Neuronal stem cell (in vitro differentiated cells): ENCODE measurements around the gene TMED10.

Source experiments
- DNase-seq: peaks from one replicate; pipeline ENCODE4 v3.0.0-alpha.2; 2013; ENCODE audit warnings: low spot score
- H2AFZ ChIP-seq: one replicate; pipeline ENCODE4 v1.6.1; 2013; ENCODE audit warnings: mild to moderate bottlenecking, low read length, inconsistent platforms
- H2AK5ac ChIP-seq: 2 replicates; pipeline ENCODE4 v1.6.1; 2013; ENCODE audit warnings: low read depth, mild to moderate bottlenecking, inconsistent platforms, low read length, moderate library complexity, mixed read lengths
- H2BK120ac ChIP-seq: 2 replicates; pipeline ENCODE4 v1.6.1; 2013; ENCODE audit warnings: low read depth, mild to moderate bottlenecking, inconsistent platforms, low read length, moderate library complexity, mixed read lengths
- H2BK12ac ChIP-seq: one replicate; pipeline ENCODE4 v1.6.1; 2013; ENCODE audit warnings: low read length, inconsistent platforms
- H2BK15ac ChIP-seq: 2 replicates; pipeline ENCODE4 v1.6.1; 2013; ENCODE audit warnings: mild to moderate bottlenecking, low read length, inconsistent platforms, mixed read lengths
- H2BK5ac ChIP-seq: one replicate; pipeline ENCODE4 v1.6.1; 2013; ENCODE audit warnings: inconsistent platforms, mild to moderate bottlenecking, low read length, moderate library complexity
- H3K14ac ChIP-seq: one replicate; pipeline ENCODE4 v1.6.1; 2013; ENCODE audit warnings: low read length, inconsistent platforms
- H3K18ac ChIP-seq: 2 replicates; pipeline ENCODE4 v1.6.1; 2013; ENCODE audit warnings: low read length, inconsistent platforms
- H3K23ac ChIP-seq: 2 replicates; pipeline ENCODE4 v1.6.1; 2013; ENCODE audit warnings: low read depth, mild to moderate bottlenecking, mixed read lengths, low read length, inconsistent platforms; ENCODE audit not compliant: poor library complexity
- H3K27ac ChIP-seq: replicated peaks from 3 replicates; pipeline ENCODE4 v1.5.1; 2013; ENCODE audit warnings: low read length, inconsistent platforms
- H3K27me3 ChIP-seq, 3 experiments: 2 replicates each; pipeline ENCODE4 v1.6.1; 2013; ENCODE audit warnings: low read length in 3 of 3, mild to moderate bottlenecking in 2 of 3, inconsistent platforms in 1 of 3, low read depth in 1 of 3, mixed read lengths in 1 of 3, moderate library complexity in 1 of 3; ENCODE audit not compliant: control insufficient read depth in 3 of 3, insufficient read depth in 3 of 3
- H3K36me3 ChIP-seq, 2 donors: replicated peaks in 1 of 2; 2 replicates each; pipeline ENCODE4 v1.6.1; 2013; ENCODE audit warnings: low read length in 2 of 2; ENCODE audit not compliant: control insufficient read depth in 2 of 2, insufficient read depth in 2 of 2
- H3K4ac ChIP-seq: 2 replicates; pipeline ENCODE4 v1.6.1; 2013; ENCODE audit warnings: inconsistent platforms, mild to moderate bottlenecking, low read length, moderate library complexity
- H3K4me1 ChIP-seq, 2 donors: 1 replicate in 1 of 2; 2 replicates in 1 of 2; pipeline ENCODE4 v1.6.1; 2013; ENCODE audit warnings: low read length in 2 of 2, low read depth in 1 of 2; ENCODE audit not compliant: control insufficient read depth in 2 of 2, insufficient read depth in 1 of 2
- H3K4me2 ChIP-seq: one replicate; pipeline ENCODE4 v1.6.1; 2013; ENCODE audit warnings: mild to moderate bottlenecking, low read length, inconsistent platforms; ENCODE audit not compliant: insufficient read depth, poor library complexity, severe bottlenecking
- H3K4me3 ChIP-seq, 2 donors: 2 replicates each; pipeline ENCODE4 v1.5.1; 2013; ENCODE audit warnings: low read length in 2 of 2, mild to moderate bottlenecking in 2 of 2, inconsistent platforms in 1 of 2, moderate library complexity in 1 of 2
- H3K79me1 ChIP-seq: one replicate; pipeline ENCODE4 v1.6.1; 2013; ENCODE audit warnings: low read depth, mild to moderate bottlenecking, inconsistent platforms, low read length, moderate library complexity
- H3K9ac ChIP-seq: one replicate; pipeline ENCODE4 v1.6.1; 2013; ENCODE audit warnings: mild to moderate bottlenecking, low read depth, low read length, inconsistent platforms; ENCODE audit not compliant: poor library complexity
- H3K9me3 ChIP-seq, 2 donors: replicated peaks in 1 of 2; 2 replicates each; pipeline versions ENCODE3 to v1.6.1; 2013; ENCODE audit warnings: low read length in 2 of 2, mild to moderate bottlenecking in 2 of 2, inconsistent platforms in 1 of 2, low read depth in 1 of 2, mixed read lengths in 1 of 2, moderate library complexity in 1 of 2; ENCODE audit not compliant: control insufficient read depth in 2 of 2, insufficient read depth in 1 of 2
- H4K8ac ChIP-seq: one replicate; pipeline ENCODE4 v1.6.1; 2013; ENCODE audit warnings: low read depth, mild to moderate bottlenecking, inconsistent platforms, low read length, moderate library complexity
- H4K91ac ChIP-seq: one replicate; pipeline ENCODE4 v1.6.1; 2013; ENCODE audit warnings: low read length, low read depth, mild to moderate bottlenecking, inconsistent platforms; ENCODE audit not compliant: poor library complexity
- WGBS, 2 donors: extraction: QIAGEN DNeasy Blood & Tissue Kit; methylation state at CpG; one replicate each; pipeline ENCODE4 v1.1.7; 2013; ENCODE audit warnings: missing lambda C conversion rate in 2 of 2, mixed read lengths in 1 of 2; ENCODE audit not compliant: insufficient read length in 2 of 2, insufficient replicate concordance in 1 of 2; ENCODE audit errors: extremely low coverage in 2 of 2; 5-methylcytosine and 5-hydroxymethylcytosine counted together

TMED10 gene

GRCh38 chr14:75125617-75126016 lies 50.8 kb downstream of the TMED10 start:
- Histone ChIP-seq H3K4me3 (peak overlapping the region in 1 of 2 donors; percentile 90), H3K18ac (no peak overlapping the region), H3K4me2 (peak overlapping the region; percentile 40), H3K36me3 (peaks cover 1 to 9% of the 10 kb centered on the region in 2 donors), H3K4ac (no peak overlapping the region), H3K9ac (no peak overlapping the region), H3K14ac (no peak overlapping the region), H3K4me1 (peaks cover 0 to 10% of the 10 kb centered on the region in 2 donors), H3K9me3 (no peaks in the 10 kb centered on the region), H2BK120ac (no peak overlapping the region), H2BK15ac (no peak overlapping the region), H4K91ac (no peak overlapping the region), H2BK5ac (no peak overlapping the region), H3K79me1 (peaks cover 2% of the 10 kb centered on the region), H3K27me3 (no peaks in the 10 kb centered on the region), H3K27ac (no peak overlapping the region), H3K23ac (no peak overlapping the region), H4K8ac (no peak overlapping the region), H2BK12ac (no peak overlapping the region), H2AK5ac (no peak overlapping the region), H2AFZ (no peak overlapping the region)
- no CpG with 5 or more reads among the region's 5 CpGs for WGBS, 2 donors
- DNase-seq = no peak

GRCh38 chr14:75123991-75124390 lies 52.4 kb downstream of the TMED10 start:
- Histone ChIP-seq H3K27me3 (no peaks in the 10 kb centered on the region), H2AFZ (peak overlapping the region; percentile 36), H3K27ac (no peak overlapping the region), H3K4me2 (no peak overlapping the region), H2AK5ac (no peak overlapping the region), H3K14ac (no peak overlapping the region), H2BK5ac (no peak overlapping the region), H2BK15ac (no peak overlapping the region), H2BK120ac (no peak overlapping the region), H3K23ac (no peak overlapping the region), H2BK12ac (no peak overlapping the region), H3K4ac (no peak overlapping the region), H4K8ac (no peak overlapping the region), H3K9ac (no peak overlapping the region), H4K91ac (no peak overlapping the region), H3K4me3 (no peak overlapping the region), H3K36me3 (peaks cover 5 to 23% of the 10 kb centered on the region in 2 donors), H3K18ac (no peak overlapping the region), H3K4me1 (peaks cover 0 to 10% of the 10 kb centered on the region in 2 donors), H3K9me3 (no peaks in the 10 kb centered on the region), H3K79me1 (peaks cover 2% of the 10 kb centered on the region)
- DNase-seq = no peak
- WGBS, 2 donors = no CpG with 5 or more reads among the region's 7 CpGs

GRCh38 chr14:75121552-75121951 lies 54.9 kb downstream of the TMED10 start:
- Histone ChIP-seq H2BK5ac (no peak overlapping the region), H3K4me1 (peaks cover 0 to 7% of the 10 kb centered on the region in 2 donors), H2BK12ac (no peak overlapping the region), H2BK15ac (no peak overlapping the region), H3K18ac (no peak overlapping the region), H3K4me2 (no peak overlapping the region), H3K14ac (no peak overlapping the region), H3K4ac (no peak overlapping the region), H2AFZ (no peak overlapping the region), H4K8ac (no peak overlapping the region), H3K23ac (no peak overlapping the region), H3K79me1 (peaks cover 2% of the 10 kb centered on the region), H3K36me3 (peaks cover 9 to 32% of the 10 kb centered on the region in 2 donors), H3K27ac (no peak overlapping the region), H2BK120ac (no peak overlapping the region), H4K91ac (no peak overlapping the region), H3K9ac (no peak overlapping the region), H3K27me3 (no peaks in the 10 kb centered on the region), H3K9me3 (no peaks in the 10 kb centered on the region), H2AK5ac (no peak overlapping the region), H3K4me3 (no peak overlapping the region)
- no CpG with 5 or more reads among the region's 7 CpGs for WGBS, 2 donors
- no peak for DNase-seq

- Histone ChIP-seq H3K9me3 (no peaks in the 10 kb centered on the region), H3K4me2 (no peak overlapping the region), H3K36me3 (peaks cover 11 to 39% of the 10 kb centered on the region in 2 donors), H2BK120ac (no peak overlapping the region), H2BK12ac (no peak overlapping the region), H3K4ac (no peak overlapping the region), H2BK5ac (no peak overlapping the region), H3K23ac (no peak overlapping the region), H3K4me1 (peaks cover 0 to 1% of the 10 kb centered on the region in 2 donors), H2BK15ac (no peak overlapping the region), H3K18ac (no peak overlapping the region), H3K4me3 (no peak overlapping the region), H2AFZ (no peak overlapping the region), H4K91ac (no peak overlapping the region), H2AK5ac (no peak overlapping the region), H3K14ac (no peak overlapping the region), H3K79me1 (peaks cover 2% of the 10 kb centered on the region), H3K9ac (no peak overlapping the region), H3K27me3 (no peaks in the 10 kb centered on the region), H3K27ac (no peak overlapping the region), H4K8ac (no peak overlapping the region)
- no CpG with 5 or more reads among the region's 3 CpGs for WGBS, 2 donors
- DNase-seq = no peak
These were observed 55.7 kb downstream of the TMED10 start for GRCh38 chr14:75120541-75121291.
